HCT116 (cell line): ENCODE results near the gene ZNF655. TPM values are rescaled to one million over a fixed set of nuclear protein-coding genes. Genes with fewer than 3 reads are reported as not detected.

Experiments used
- ATAC-seq: fragments of 200-7000 bp; cut with Tn5 transposase; 2 replicates; pipeline ENCODE4 v1.9.1; 2020; ENCODE audit warnings: mild to moderate bottlenecking, moderate library complexity
- BruUV-seq: library from RNA; stranded (reverse); fragments of 400-500 nt; replicated peaks from 2 replicates; lab custom pipeline; 2021; lab: Mats Ljungman, UMichigan
- CTCF ChIA-PET: fragments of 300-600 bp; sonication (Branson Sonifier 250); formaldehyde crosslinking; loops from one replicate; lab custom pipeline; 2021; ENCODE audit warnings: antibody characterized with exemption; lab: Charles Lee
- POLR2A ChIA-PET: fragments of 300-600, 350-600 bp; sonication (Branson Sonifier 250); formaldehyde crosslinking; loops from one replicate; lab custom pipeline; 2021; ENCODE audit warnings: antibody characterized with exemption; lab: Charles Lee
- RAD21 ChIA-PET, 2 experiments: fragments of 300-600 bp; sonication (Branson Sonifier 250); formaldehyde crosslinking; loops; one replicate each; lab custom pipeline; 2023; ENCODE audit warnings: low total read pairs in 2 of 2; ENCODE audit not compliant: uncharacterized antibody in 2 of 2, unreplicated experiment in 2 of 2, low non-redundant PET in 1 of 2; lab: Charles Lee
- DNase-seq: peaks from one replicate; pipeline ENCODE4 v3.0.0-alpha.2; 2010; ENCODE audit warnings: low read depth, low spot score
- H2AFZ ChIP-seq: fragments of 200-600 bp; shearing (Covaris generic), sonication (generic); 2 replicates; pipeline ENCODE4 v1.6.1; 2017; ENCODE audit warnings: low read depth, mixed run types, mixed read lengths, antibody characterized with exemption, low read length; ENCODE audit not compliant: poor library complexity, severe bottlenecking
- H3K27ac ChIP-seq: 2 replicates; pipeline ENCODE4 v1.5.1; 2012; ENCODE audit warnings: low read depth, low read length
- H3K27me3 ChIP-seq: fragments of 200-600 bp; sonication (generic); 2 replicates; pipeline ENCODE4 v1.6.1; 2016; ENCODE audit warnings: mixed run types, low read length, mixed read lengths; ENCODE audit not compliant: insufficient read depth
- H3K36me3 ChIP-seq, 2 experiments: fragments of 200-500 bp in 1 of 2; fragments of 200-600 bp in 1 of 2; sonication (Bioruptor generic) in 1 of 2; sonication (generic) in 1 of 2; 2 replicates each; pipeline versions ENCODE4 v1.5.1 to v1.6.1; 2014 to 2016; ENCODE audit warnings: low read length in 2 of 2, inconsistent platforms in 1 of 2, mixed read lengths in 1 of 2, mixed run types in 1 of 2; ENCODE audit not compliant: insufficient read depth in 2 of 2, control insufficient read depth in 1 of 2
- H3K4me1 ChIP-seq, 2 experiments: fragments of 200-600 bp in 1 of 2; sonication (generic) in 1 of 2; 2 replicates each; pipeline versions ENCODE4 v1.5.1 to v1.6.1; 2012 to 2017; ENCODE audit warnings: low read length in 2 of 2, inconsistent platforms in 1 of 2, mild to moderate bottlenecking in 1 of 2, mixed read lengths in 1 of 2, mixed run types in 1 of 2, moderate library complexity in 1 of 2; ENCODE audit not compliant: insufficient read depth in 2 of 2, control insufficient read depth in 1 of 2
- H3K4me2 ChIP-seq: fragments of 200-600 bp; sonication (generic); 2 replicates; pipeline ENCODE4 v1.6.1; 2017; ENCODE audit warnings: mixed run types, low read length, mixed read lengths
- H3K4me3 ChIP-seq, 2 experiments: fragments of 200-600 bp in 1 of 2; sonication (generic) in 1 of 2; replicated peaks in 1 of 2; 2 replicates each; pipeline ENCODE4 v1.5.1; 2011 to 2016; ENCODE audit warnings: low read length in 2 of 2, control low read depth in 1 of 2, low read depth in 1 of 2, mild to moderate bottlenecking in 1 of 2, mixed read lengths in 1 of 2, mixed run types in 1 of 2
- H3K79me2 ChIP-seq: fragments of 200-600 bp; sonication (generic); 2 replicates; pipeline ENCODE4 v1.6.1; 2017; ENCODE audit warnings: mild to moderate bottlenecking, mixed run types, low read length, moderate library complexity, mixed read lengths; ENCODE audit not compliant: insufficient read depth
- H3K9ac ChIP-seq: fragments of 200-600 bp; sonication (generic); 2 replicates; pipeline ENCODE4 v1.6.1; 2016; ENCODE audit warnings: low read length, mixed read lengths
- H3K9me2 ChIP-seq: fragments of 200-600 bp; sonication (generic), shearing (Covaris generic); 2 replicates; pipeline ENCODE4 v1.6.1; 2017; ENCODE audit warnings: mixed run types, mild to moderate bottlenecking, moderate library complexity; ENCODE audit not compliant: insufficient read depth
- H3K9me3 ChIP-seq, 2 experiments: fragments of 200-500 bp in 1 of 2; fragments of 200-600 bp in 1 of 2; sonication (Bioruptor generic) in 1 of 2; sonication (generic) in 1 of 2; 2 replicates each; pipeline ENCODE4 v1.6.1; 2014 to 2017; ENCODE audit warnings: low read length in 2 of 2, mixed read lengths in 2 of 2, inconsistent platforms in 1 of 2, low read depth in 1 of 2, mild to moderate bottlenecking in 1 of 2, mixed run types in 1 of 2, moderate library complexity in 1 of 2; ENCODE audit not compliant: control insufficient read depth in 1 of 2, insufficient read depth in 1 of 2
- H4K20me1 ChIP-seq: fragments of 200-600 bp; sonication (generic), shearing (Covaris generic); 2 replicates; pipeline ENCODE4 v1.6.1; 2017; ENCODE audit warnings: mixed run types, mild to moderate bottlenecking, moderate library complexity; ENCODE audit not compliant: insufficient read depth
- EZH2 ChIP-seq: fragments of 200-600 bp; sonication (generic); IDR thresholded peaks from 2 replicates; pipeline ENCODE4 v1.6.1; 2017; ENCODE audit warnings: antibody characterized with exemption, mixed run types
- FOSL1 ChIP-seq: IDR thresholded peaks from 2 replicates; pipeline ENCODE4 v1.6.1; 2012; ENCODE audit warnings: low read depth
- JUND ChIP-seq: IDR thresholded peaks from 2 replicates; pipeline ENCODE4 v1.6.1; 2012
- POLR2A ChIP-seq: IDR thresholded peaks from 2 replicates; pipeline ENCODE4 v1.7.0; 2011; ENCODE audit warnings: borderline replicate concordance; ENCODE audit not compliant: insufficient read depth, insufficient read length; ENCODE audit errors: extremely low read depth
- REST ChIP-seq: IDR thresholded peaks from 2 replicates; pipeline ENCODE4 v1.6.1; 2012; ENCODE audit warnings: low read depth
- ZNF274 ChIP-seq: fragments of 200-500 bp; sonication (Bioruptor generic); IDR thresholded peaks from 2 replicates; pipeline ENCODE4 v1.6.1; 2014; ENCODE audit warnings: mild to moderate bottlenecking, low read depth, low read length, inconsistent platforms
- intact Hi-C: fragments of 100-400 bp; cut with micrococcal nuclease; formaldehyde crosslinking; loops from 2 replicates; pipeline ENCODE4 v1.10.0; 2022
- total RNA-seq: library from RNA; stranded (reverse); gene quantifications from one replicate; pipeline ENCODE4 v1.2.1, GENCODE V29; 2021; ENCODE audit not compliant: unreplicated experiment

ZNF655 gene
- total RNA-seq, 1 experiment from 2014 or later = 45.0 TPM

- ChIA-PET POLR2A (interaction anchor here (1.4 kb wide), 1 partner anchor 84 kb away, joined by 5 read pairs; no protein-coding TSS in a partner anchor), RAD21 (no interaction called here), CTCF (no interaction called here)
- Histone ChIP-seq H2AFZ (no peak overlapping the region), H4K20me1 (no peaks in the 10 kb centered on the region), H3K36me3 (peaks cover 12 to 22% of the 10 kb centered on the region in 2 experiments), H3K9me2 (no peaks in the 10 kb centered on the region), H3K4me2 (peak overlapping the region; percentile 79), H3K27me3 (no peaks in the 10 kb centered on the region), H3K9me3 (no peaks in the 10 kb centered on the region), H3K27ac (peak overlapping the region; percentile 93; the same call in 1 of the 2 replicates), H3K4me3 (peak overlapping the region; percentile 90 to 95), H3K9ac (peak overlapping the region; percentile 96), H3K4me1 (peaks cover 16 to 40% of the 10 kb centered on the region in 2 experiments), H3K79me2 (peaks cover 58% of the 10 kb centered on the region)
- TF ChIP-seq REST = no peak
- no peak for TF ChIP-seq EZH2
- TF ChIP-seq FOSL1 = no peak
- TF ChIP-seq ZNF274 = no peak
- no peak for TF ChIP-seq POLR2A
- no peak for TF ChIP-seq JUND
- BruUV-seq = no TSS peak
- ATAC-seq (no peak), DNase-seq (no peak)
- intact Hi-C loops = loop anchor here (5.0 kb wide), 1 partner anchor 60 kb away; the partner anchor contains the start of gene ZSCAN25
Measured at GRCh38 chr7:99557196-99557607, 1.2 kb upstream of the ZNF655 start.
